Smooth muscle cell of the brain vasculature (primary cell): ENCODE data around the gene CRYGD.
"Not testable (repeated sequence)": the region's sequence is repeated elsewhere in the genome, so short reads cannot be mapped to it uniquely, and the experiment has no call there.

Source experiments
- DNase-seq: peaks from one replicate; pipeline ENCODE4 v3.0.0-alpha.2; 2012; ENCODE audit warnings: low read depth, low spot score

CRYGD gene

DNA sequence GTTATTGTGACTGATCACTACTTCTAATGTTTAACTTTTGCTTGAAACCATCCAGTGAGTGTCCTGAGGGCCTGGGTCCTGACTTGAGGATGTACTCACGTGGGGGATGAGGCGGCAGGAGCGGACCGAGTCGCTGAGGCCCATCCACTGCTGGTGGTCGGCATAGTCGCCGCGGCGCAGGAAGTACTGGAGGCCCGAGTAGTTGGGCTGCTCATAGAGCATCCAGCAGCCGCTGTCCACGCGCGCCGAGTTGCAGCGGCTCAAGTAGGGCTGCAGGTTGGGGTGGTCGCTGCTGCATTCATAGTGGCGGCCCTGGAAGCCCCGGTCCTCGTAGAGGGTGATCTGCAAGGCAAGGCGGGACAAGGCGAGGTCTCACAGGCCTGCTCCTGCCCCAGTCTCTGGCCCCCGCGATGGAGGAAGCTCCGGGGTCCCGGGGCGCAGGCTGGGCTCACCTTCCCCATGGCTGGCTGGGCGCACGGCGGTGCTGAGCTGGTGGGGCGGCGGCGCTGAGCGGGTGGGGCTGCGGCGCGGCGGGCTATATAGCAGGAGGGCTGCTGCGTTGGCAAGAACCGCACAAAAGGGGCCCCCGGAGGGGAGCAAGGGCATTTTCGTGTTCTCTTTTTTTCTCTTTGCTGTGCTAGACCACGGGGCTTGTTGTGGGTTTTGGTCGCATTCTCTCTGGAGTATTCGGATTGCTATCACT, at the start of gene CRYGD:
Gene CRYGD, minus strand, starts transcription at position 512 of the 703 bp plus-strand sequence. Its CDS starts 51 bp downstream, at position 461.
- DNase-seq, result not testable (repeated sequence)

DNA sequence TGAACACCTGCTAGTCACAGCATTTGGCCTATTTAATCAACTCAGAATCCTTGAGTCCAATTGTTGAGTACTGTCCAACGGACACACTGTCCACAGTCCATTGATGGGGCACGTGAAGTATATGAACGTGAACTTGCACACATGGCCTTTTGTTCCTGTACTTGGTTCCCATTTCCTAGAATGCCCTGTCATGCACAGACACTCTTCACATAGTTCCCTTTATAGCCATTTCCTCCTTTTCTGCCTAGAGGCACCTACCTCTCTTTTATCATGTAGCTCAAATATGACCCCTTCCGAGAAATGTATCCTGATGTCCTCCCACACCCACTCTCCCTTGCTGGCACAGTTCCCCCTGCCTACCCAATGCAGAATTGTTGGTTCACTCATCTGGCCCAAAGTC, 47.8 kb upstream of the CRYGD start:
- DNase-seq, result no peak

DNA sequence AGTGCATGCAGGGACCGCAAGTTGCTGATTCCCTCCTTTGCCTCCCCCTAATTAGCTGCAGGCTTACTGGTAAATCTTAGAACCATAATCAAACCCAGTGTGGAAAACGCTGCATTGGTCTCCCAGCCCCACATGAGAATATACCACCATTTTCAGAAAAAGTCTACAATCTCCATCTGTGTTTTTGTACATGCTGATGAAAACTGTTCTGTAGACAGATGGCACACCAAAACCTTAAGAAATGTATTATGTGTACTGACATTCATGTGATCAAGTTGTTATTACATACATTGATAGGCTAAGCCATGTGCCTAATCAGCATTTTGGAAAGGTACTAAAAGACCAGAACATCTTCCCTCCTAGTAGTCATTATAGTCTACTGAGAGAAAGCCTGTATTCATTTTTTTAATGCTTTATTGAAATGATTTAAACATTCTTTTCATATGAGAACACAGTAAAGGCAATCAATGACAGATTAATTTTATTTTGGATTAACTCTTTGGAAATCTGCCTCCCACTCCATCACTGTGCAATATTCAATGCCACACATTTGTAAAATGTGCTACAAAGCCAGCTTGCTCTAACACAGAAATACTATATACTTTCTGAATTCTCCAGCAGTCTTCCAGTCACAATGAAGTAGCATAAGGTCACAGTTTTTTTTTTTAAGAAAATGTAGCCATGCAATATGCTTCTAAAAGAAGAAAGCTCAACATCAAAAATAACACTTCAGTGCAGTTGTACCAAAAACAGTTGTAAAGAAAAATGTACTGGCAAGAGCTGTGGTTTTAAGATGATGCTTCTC, 40.8 kb upstream of the CRYGD start:
- no peak for DNase-seq

DNA sequence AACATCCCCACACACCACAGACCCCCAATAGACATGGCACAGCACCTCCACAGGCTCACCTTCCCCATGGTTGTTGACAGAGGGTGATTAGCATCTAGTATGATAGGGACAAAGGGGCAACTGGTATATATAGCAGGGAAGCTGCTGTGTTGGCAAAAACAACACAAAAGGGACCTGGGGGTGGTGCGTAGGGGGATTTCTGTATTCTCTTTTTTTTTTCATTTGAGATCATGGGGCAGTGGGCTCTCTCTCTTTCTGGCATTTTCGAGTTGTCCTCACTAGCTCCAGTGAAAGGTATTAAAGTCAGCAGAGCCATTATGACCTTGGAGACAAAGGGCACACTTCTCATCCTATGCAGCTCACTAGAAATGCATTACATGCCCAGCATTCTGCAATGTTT, 39.2 kb upstream of the CRYGD start, which contains the start of gene CRYGA:
Gene CRYGA, minus strand, starts transcription at position 101 of the 400 bp plus-strand sequence. Its CDS starts 33 bp downstream, at position 68.
- no peak for DNase-seq

DNA sequence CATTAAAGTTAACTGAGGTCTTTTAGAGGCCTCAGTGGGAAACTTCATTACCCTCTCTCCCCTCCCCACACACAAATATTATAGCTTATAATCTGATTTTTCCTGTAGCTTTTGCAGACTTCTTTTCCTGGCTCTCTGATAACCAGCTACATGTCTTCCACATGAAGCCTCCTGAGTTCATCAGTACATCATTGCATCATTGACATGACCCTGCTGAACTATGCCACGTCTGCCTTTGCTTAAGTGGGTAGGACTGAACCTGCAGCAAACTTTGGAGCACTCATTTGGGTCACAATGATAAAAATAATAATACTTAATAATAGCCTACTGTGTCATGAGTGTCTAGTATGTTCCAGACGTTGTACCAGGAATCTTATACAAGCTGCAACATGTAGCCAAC, 32.1 kb upstream of the CRYGD start:
- DNase-seq, result no peak

DNA sequence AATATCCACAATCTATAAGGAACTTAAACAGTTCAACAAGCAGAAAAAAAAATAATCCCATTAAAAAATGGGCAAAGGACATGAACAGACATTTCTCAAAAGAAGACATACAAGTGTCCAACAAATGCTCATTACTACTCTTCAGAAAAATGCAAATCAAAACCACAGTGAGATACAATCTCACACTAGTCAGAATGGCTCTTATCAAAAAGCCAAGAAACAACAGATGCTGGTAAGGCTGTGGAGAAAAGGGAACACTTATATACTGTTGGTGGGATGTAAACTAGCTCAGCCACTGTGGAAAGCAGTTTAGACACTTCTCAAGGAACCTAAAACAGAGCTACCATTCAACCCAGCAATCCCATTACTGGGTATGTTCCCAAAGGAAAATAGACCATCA, 28.8 kb upstream of the CRYGD start:
- no peak for DNase-seq

DNA sequence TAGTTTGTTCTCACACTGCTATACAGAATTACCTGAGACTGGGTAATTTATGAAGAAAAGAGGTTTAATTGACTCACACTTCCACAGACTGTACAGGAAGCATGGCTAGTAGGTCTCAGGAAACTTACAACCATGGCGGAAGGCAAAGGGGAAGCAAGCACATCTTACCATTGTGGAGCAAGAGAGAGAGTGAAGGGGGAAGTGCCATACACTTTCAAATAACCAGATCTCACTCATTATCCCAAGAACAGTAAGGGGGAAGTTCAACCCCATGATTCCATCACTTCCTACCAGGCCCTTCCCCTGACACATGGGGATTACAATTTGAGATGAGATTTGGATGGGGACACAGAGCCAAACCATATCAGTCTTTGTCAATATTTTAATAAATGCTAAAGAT, 26.6 kb upstream of the CRYGD start:
- DNase-seq, result no peak

DNA sequence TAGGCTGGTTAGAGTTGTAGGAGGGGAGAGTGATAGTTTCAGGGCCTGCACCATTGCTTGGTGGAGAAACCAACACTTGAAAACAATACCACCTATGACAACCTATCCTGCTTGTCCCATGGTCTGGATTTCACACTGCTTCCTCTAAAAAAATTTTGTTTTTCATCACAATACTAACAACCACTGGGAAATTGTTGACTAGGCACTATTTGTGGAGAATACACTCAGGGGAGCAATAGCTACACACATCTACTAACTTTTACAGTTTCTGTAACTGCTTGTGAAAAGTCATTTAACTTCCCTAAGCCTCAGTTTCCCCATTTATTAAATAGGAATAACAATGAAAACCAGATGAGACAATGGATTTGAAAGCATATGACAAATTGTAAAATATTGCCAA, 25.8 kb upstream of the CRYGD start:
- DNase-seq, result no peak

DNA sequence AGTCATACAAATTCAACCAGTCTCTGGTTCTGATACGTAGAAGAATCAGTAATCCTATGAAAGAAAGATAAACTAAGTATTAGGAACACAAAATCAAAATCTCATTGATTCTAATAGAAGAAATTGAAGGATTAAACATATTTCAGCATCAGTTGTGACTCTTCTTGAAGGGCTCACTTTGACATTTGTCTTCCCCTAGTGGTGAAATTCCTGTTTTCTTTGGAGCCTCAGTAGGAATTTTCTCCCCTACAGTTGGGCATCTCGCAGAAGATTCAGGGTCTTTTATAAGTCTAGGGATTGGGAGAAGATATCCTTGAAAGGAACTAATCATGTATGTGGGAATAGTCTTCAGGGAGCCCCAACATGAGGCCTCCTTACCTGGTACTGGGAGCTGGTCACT, 24.5 kb upstream of the CRYGD start:
- DNase-seq, result no peak

DNA sequence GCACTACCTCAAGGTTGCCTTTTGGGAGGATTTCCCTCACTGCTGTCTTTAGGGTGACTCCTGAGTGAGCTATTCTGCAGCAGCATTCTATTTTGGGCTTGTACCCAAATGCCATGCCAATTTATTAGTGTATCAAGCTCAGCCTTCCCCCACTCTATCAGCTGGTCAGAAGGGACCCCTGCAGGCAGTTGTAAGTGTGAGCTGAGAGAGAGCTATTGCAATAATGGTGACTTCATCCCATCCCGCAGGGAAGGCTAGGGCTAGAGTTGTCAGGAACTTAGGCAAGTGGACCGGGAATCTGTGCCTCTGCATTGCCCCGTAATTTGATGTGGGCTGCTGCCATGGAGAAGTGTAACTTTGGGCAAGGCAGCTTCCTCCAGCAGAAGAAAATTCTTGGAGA, 23.4 kb upstream of the CRYGD start:
- no peak for DNase-seq

DNA sequence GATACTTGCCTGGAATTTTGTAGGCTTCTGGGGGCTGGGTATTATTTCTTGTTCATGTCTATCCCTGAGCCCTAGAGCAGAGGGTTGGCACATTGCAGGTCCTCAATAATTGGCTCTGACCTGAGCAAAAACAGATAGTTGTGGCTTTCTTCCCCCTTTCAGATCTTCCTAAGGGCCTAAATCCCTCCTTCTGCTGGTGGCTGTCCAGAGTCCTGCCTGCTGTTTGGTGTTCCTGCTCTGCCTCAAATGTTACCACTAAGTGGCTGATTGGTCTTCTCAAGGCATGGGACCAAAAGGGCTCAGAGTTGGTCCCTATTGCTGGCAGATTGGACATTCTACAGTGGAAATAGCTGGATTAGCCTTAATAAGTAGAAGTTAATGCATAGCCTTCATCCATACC, 22.7 kb upstream of the CRYGD start:
- no peak for DNase-seq

DNA sequence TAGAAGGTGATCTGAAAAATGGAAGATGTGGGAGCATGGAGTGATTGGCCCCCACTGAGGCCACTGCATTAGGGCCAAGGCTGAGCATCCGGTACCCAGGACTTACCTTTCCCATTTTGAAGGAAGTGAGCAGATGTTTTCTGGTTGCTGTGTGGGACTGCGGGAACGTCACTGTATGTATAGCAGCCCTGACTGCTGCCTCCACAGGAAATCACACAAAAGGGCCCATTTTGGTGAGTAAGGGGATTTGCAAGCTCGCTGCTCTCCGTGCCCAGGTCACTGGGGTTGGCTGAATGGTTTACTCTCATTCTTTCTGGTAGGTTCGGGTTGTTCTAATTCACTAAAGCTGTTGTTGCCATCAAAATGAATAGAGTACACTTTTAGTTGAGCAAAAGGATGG, 21.7 kb upstream of the CRYGD start, which contains the start of gene CRYGB:
Gene CRYGB, minus strand, starts transcription at position 153 of the 400 bp plus-strand sequence. Its CDS starts 38 bp downstream, at position 115.
- no peak for DNase-seq

DNA sequence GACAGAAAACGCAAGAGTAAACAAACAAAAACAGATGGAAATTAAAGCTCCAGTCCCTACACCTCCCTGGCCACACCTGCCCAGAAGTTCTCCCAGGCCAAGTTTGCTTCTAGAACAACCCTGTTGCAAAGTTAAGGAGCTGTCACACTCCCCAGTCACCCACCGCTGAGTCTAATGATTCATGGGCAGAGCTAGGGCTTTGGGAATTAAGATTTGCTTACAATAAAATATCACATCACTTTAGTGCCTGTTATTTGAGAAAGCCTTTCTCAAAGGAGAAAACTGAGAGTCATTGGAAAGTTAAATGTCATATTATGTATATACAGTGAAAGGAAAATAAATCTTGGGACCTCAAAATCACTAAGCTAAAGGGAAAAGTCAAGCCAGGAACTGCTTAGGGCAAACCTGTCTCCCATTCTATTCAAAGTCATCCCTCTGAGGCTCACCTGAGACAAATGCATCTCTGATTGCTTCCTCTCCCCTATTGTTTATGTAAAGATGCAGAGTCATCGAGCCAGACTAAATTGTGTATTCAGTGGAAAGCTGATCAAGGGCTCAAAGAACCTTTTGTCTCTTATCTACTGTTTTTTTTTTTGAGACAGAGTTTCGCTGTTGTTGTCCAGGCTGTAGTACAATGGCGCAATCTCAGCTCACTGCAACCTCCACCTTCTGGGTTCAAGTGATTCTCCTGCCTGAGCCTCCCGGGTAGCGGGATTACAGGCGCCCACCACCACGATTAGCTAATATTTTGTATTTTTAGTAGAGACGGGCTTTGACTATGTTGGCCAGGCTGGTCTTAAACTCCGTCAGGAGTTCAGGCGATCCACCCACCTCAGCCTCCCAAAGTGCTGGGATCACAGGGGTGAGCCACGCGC, 18.8 kb upstream of the CRYGD start:
- DNase-seq, result no peak

DNA sequence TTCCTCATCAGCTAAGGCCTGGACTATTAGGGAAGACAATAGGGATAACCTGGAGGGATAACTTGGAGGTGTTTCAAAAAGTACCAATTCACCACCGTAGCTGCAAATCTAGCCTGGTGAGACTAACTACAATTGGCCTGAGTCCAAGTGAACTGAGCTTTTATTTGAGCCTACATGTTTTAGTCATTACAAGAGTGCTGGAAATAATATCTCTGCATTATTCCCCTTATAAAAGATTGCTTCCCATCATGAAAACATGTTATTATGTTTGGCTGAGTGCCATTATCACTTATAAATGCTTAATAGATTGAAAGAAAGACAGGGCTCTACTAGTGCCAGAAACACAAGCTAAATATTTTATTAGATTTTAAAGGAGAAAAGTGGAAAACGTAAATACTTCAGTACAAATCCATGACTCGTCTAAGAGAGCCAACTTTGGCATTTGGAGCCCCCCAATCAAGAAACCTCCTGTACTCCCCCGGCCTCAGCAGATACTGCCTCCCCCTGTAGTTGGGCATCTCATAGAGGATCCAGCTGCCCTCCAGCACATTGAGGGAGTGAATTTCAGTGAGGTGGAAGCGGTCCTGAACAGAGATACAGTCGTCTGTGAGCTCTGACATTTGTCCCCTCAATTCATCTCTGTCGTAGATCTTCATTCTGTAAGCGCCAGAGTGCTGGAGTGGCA, 18.1 kb upstream of the CRYGD start:
- DNase-seq, result no peak

DNA sequence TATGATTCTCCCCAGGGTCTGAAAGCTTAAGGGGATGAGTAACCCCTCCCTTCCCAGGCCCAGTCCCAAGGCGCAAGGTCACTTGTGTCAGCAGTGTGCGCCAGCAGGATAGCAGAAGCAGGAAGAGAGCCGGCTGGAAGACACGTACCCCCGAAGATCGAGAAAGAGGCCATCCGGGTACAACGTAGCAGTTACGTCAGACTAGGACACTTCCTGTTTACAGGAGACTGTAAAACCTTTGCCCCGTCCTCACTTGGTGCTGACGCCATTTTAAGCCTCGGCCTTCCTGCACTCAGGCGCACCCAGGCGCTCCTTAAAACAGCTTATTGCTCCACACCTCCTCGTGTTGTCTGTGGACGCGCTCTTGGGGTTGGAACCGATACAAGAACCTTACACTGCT, 15.1 kb upstream of the CRYGD start:
- no peak for DNase-seq

DNA sequence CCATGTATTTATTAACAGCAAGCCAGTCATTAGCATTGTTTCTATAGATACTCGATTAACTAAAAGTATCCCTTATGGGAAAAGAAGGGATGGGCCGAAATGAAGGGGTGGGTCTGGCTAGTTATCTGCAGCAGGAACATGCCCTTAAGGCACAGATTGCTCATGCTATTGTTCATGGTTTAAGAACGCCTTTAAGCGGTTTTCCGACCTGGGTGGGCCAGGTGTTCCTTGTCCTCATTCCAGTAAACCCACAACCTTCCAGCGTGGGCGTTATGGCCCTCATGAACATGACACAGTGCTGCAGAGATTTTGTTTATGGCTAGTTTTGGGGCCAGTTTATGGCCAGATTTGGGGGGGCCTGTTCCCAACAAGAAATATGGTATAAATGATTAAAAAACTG, 14.0 kb upstream of the CRYGD start:
- not testable (repeated sequence) for DNase-seq

DNA sequence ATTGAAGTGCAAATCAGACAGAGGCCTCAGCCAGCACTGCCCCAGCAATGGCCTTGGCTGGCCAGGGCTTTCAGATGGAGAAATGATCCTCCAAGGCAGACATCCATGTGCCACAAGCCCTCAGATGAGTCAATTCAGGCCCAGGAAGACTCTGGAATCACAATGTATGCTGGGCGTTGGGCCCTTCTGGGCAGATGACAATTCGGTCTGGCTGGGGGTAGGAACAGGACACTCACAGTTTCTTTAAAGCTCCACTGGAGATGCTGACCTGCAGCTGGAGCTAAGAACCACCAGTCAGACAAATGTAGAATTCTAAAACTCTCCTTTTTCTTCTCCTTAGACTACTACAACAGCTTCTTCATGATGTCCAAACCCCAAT, 12.4 kb upstream of the CRYGD start:
- DNase-seq, result no peak

DNA sequence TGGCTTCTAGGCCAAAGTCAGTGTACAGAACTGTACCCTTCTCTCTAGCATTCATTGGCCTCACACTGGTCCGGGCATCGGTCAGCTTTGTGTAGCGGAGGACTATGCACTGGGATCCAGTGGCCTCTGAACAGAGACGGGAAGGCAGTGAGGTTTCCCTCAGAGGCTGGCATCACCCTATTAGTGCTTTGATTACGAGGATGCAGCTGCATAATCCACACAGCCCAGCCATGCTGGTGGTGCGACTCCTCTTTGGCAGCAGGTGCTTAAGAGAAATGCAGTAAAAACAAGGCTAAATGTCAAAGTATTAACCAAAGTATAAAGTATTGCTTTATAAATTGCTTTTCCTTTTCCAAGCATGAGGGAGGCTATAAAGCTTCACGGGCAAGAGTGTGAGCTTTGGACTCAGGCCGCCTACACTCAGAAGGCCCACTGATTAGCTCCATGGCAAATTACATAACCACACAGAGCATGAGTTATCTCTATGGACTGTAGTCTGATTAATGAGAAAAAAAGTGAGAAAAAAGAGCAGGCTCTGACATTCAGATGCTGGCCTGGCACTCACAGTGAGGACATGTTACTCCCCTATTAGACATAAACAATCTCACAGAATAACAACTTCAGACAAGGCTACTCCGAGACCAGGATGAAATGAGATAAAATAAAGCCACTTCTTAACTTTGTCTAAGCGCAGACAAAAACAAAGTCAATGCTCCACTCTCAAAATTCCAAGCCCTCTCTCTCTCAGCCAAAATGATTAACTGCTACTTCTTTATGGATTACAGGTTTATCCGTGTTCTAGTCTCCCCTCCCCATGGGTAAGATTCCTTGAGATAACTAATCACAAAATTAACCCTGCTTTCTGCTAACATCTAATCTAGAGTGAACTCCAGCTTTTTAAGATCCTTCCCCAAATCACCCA, 11.7 kb upstream of the CRYGD start:
- DNase-seq, result no peak

DNA sequence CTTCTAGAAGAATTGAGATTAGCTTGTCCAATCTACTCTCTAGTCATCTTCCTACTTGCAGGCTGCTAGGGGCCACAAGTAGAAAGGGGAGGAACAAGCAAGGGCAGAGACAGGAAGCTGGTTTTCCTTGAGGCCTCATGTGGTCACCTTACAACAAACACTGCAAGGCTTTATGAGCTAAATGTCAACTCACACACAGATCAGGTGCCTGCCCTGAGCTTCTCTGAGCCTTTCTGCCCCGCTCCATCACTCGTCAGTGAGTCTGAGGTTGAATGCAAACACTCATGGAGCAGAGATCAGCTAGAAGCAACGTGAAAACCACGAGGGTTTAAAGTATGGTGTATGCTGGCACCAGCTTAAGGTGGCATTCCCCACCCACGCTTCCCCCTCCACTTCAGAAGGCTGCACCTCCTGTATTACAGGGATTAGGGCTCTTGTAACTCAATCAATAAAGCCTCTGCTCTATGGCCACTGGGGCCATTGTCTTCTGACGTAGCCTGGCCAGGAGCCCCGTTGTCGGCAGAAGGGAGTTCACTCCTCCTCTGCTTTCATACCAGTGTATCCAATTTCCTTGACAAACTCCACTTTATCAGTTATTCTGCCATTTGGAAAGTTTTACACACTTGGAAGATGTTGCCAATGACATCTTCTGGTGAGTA, 10.7 kb upstream of the CRYGD start:
- DNase-seq, result no peak

DNA sequence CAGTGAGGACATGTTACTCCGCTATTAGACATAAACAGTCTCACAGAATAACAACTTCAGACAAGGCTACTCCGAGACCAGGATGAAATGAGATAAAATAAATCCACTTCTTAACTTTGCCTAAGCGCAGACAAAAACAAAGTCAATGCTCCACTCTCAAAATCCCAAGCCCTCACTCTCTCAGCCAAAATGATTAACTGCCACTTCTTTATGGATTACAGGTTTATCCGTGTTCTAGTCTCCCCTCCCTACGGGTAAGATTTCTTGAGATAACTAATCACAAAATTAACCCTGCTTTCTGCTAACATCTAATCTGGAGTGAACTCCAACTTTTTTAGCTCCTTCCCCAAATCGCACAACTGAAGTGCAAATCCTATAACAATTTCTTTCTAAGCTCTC, 6.4 kb upstream of the CRYGD start:
- DNase-seq, result no peak
